Ectodermal cell (in vitro differentiated cells): ENCODE data around the gene HLA-G.

Source experiments
- H3K27ac ChIP-seq: 2 replicates; pipeline ENCODE4 v1.7.0; 2013; ENCODE audit warnings: mild to moderate bottlenecking, low read depth, low read length; ENCODE audit not compliant: insufficient read depth, poor library complexity, severe bottlenecking
- H3K27me3 ChIP-seq: 2 replicates; pipeline ENCODE4 v1.7.0; 2013; ENCODE audit warnings: mild to moderate bottlenecking, low read length; ENCODE audit not compliant: insufficient read depth, control insufficient read depth, poor library complexity, severe bottlenecking
- H3K36me3 ChIP-seq: one replicate; pipeline ENCODE4 v1.7.0; 2013; ENCODE audit warnings: low read length; ENCODE audit not compliant: control insufficient read depth, insufficient read depth
- H3K4me1 ChIP-seq: one replicate; pipeline ENCODE4 v1.7.0; 2013; ENCODE audit warnings: low read length; ENCODE audit not compliant: control insufficient read depth, insufficient read depth
- H3K4me3 ChIP-seq: 2 replicates; pipeline ENCODE4 v1.7.0; 2013; ENCODE audit warnings: low read depth, low read length, control low read depth; ENCODE audit not compliant: insufficient read depth
- H3K9me3 ChIP-seq: 2 replicates; pipeline ENCODE4 v1.7.0; 2013; ENCODE audit warnings: mild to moderate bottlenecking, low read length, moderate library complexity; ENCODE audit not compliant: control insufficient read depth
- WGBS, 2 experiments: methylation state at CpG; one replicate each; pipeline ENCODE4 v1.1.7; 2013; ENCODE audit warnings: missing lambda C conversion rate in 2 of 2; 5-methylcytosine and 5-hydroxymethylcytosine counted together

HLA-G gene

GRCh38 chr6:29834564-29835436, 7.2 kb downstream of the HLA-G start:
- Histone ChIP-seq H3K4me1 (no peaks in the 10 kb centered on the region), H3K27ac (no peak overlapping the region), H3K4me3 (no peak overlapping the region), H3K9me3 (no peaks in the 10 kb centered on the region), H3K36me3 (no peaks in the 10 kb centered on the region), H3K27me3 (peaks cover 16% of the 10 kb centered on the region)
- WGBS, 2 experiments = 33% methylated on average over 16 of the region's 16 CpGs

DNA sequence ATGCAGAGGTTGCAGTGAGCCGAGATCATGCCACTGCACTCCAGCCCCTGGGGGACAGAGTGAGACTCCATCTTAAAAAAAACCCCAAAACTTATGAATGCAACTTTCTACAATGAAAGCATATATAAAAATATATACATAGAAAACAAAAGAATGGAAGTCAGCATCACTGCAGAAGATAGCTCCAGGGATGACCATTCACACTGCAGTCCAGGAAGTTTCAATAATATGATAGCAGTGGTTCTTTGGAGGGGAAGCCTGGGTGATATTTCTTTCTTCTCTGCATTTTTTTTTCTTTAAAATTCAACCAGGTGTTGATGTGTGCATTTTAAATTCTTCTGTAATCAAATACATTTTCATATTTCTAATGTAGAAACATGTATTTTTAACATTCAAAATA, 12.3 kb downstream of the HLA-G start:
- H3K36me3 ChIP-seq = no peaks in the 10 kb centered on the region
- no peak overlapping the region for H3K4me3 ChIP-seq
- no peaks in the 10 kb centered on the region for H3K9me3 ChIP-seq
- no peak overlapping the region for H3K27ac ChIP-seq
- no peaks in the 10 kb centered on the region for H3K4me1 ChIP-seq
- H3K27me3 ChIP-seq = peaks cover 12% of the 10 kb centered on the region
- WGBS, 2 experiments = 82 to 86% methylated on average over 1 of the region's 1 CpG

- Histone ChIP-seq H3K9me3 (no peaks in the 10 kb centered on the region), H3K4me1 (no peaks in the 10 kb centered on the region), H3K4me3 (no peak overlapping the region), H3K36me3 (no peaks in the 10 kb centered on the region), H3K27me3 (peaks cover 7% of the 10 kb centered on the region), H3K27ac (no peak overlapping the region)
These were observed 13.4 kb downstream of the HLA-G start for GRCh38 chr6:29841030-29841429.

GRCh38 chr6:29845405-29846006, 17.9 kb downstream of the HLA-G start:
- no peaks in the 10 kb centered on the region for H3K4me1 ChIP-seq
- H3K9me3 ChIP-seq = no peaks in the 10 kb centered on the region
- H3K27me3 ChIP-seq = peaks cover 26% of the 10 kb centered on the region
- no peaks in the 10 kb centered on the region for H3K36me3 ChIP-seq
- H3K4me3 ChIP-seq = no peak overlapping the region
- H3K27ac ChIP-seq = no peak overlapping the region
- WGBS, 2 experiments = 50 to 60% methylated on average over 2 of the region's 2 CpGs

GRCh38 chr6:29847871-29848630, 20.4 kb downstream of the HLA-G start:
- Histone ChIP-seq H3K27me3 (peaks cover 42% of the 10 kb centered on the region), H3K9me3 (no peaks in the 10 kb centered on the region), H3K4me3 (no peak overlapping the region), H3K4me1 (no peaks in the 10 kb centered on the region), H3K36me3 (no peaks in the 10 kb centered on the region), H3K27ac (no peak overlapping the region)
- WGBS, 2 experiments = 8 to 11% methylated on average over 14 of the region's 14 CpGs

- Histone ChIP-seq H3K27ac (no peak overlapping the region), H3K4me3 (no peak overlapping the region), H3K4me1 (no peaks in the 10 kb centered on the region), H3K36me3 (no peaks in the 10 kb centered on the region), H3K27me3 (peaks cover 42% of the 10 kb centered on the region), H3K9me3 (no peaks in the 10 kb centered on the region)
- 48 to 59% methylated on average over 38 of the region's 38 CpGs for WGBS, 2 experiments
These were observed 22.5 kb downstream of the HLA-G start for GRCh38 chr6:29850011-29850553.

DNA sequence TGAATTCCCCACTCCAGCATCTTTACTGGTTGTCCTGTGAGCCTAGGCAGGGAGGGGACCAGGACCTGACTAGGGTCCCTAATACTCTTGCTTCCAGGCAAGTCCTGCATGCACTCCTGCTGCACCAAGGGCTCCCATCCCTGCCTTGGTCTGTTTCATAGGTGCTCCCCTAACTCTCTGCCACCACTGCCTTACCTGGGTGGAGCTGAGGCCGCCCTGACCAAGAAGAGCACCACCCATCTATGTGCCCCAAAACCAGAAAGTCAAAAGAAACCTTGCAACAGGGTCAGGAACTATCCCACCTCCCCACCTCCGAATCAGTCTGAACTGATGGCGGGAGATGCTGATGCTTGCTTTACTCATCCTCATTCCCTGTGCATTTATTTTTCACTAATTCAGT, 23.6 kb downstream of the HLA-G start:
- 74 to 81% methylated on average over 3 of the region's 3 CpGs for WGBS, 2 experiments

GRCh38 chr6:29853245-29853644, 25.6 kb downstream of the HLA-G start:
- H3K9me3 ChIP-seq = no peaks in the 10 kb centered on the region
- H3K27ac ChIP-seq = no peak overlapping the region
- H3K27me3 ChIP-seq = peaks cover 41% of the 10 kb centered on the region
- WGBS, 2 experiments = 42 to 43% methylated on average over 2 of the region's 2 CpGs
- H3K4me3 ChIP-seq = no peak overlapping the region
- no peaks in the 10 kb centered on the region for H3K36me3 ChIP-seq
- no peaks in the 10 kb centered on the region for H3K4me1 ChIP-seq

More for the DNA sequence above, 23.6 kb downstream of the HLA-G start:
- Histone ChIP-seq H3K27me3 (peaks cover 42% of the 10 kb centered on the region), H3K4me1 (no peaks in the 10 kb centered on the region), H3K9me3 (no peaks in the 10 kb centered on the region), H3K4me3 (no peak overlapping the region), H3K36me3 (no peaks in the 10 kb centered on the region), H3K27ac (no peak overlapping the region)

DNA sequence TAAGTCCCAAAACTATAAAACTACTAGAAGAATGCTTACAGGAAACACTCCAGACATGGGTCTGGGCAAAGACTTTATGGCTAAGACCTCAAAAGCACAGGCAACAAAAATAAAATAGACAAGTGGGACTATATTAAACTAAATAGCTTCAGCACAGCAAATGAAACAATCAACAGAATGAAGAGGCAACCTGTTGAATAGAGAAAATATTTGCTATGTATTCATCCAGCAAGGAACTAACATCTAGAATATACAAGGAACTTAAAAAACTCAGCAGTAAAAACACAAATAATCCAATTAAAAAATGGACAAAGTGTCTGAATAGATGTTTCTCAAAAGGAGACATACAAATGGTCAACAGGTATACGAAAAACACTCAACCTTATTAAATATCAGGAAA, 30.4 kb downstream of the HLA-G start:
- no peaks in the 10 kb centered on the region for H3K27me3 ChIP-seq
- no peak overlapping the region for H3K4me3 ChIP-seq
- H3K4me1 ChIP-seq = no peaks in the 10 kb centered on the region
- H3K9me3 ChIP-seq = no peaks in the 10 kb centered on the region
- no peaks in the 10 kb centered on the region for H3K36me3 ChIP-seq
- 60% methylated on average over 1 of the region's 1 CpG; no CpG with 5 or more reads in 1 of the 2 experiments for WGBS, 2 experiments
- H3K27ac ChIP-seq = no peak overlapping the region
